GM21737 (cell line): ENCODE results near the gene CAPN5.

Source experiments
- ATAC-seq: cut with Tn5 transposase; IDR thresholded peaks from one replicate; pipeline ENCODE4 v1.9.1; 2021; ENCODE audit warnings: mild to moderate bottlenecking, moderate library complexity; ENCODE audit not compliant: unreplicated experiment

Gene CAPN5

DNA sequence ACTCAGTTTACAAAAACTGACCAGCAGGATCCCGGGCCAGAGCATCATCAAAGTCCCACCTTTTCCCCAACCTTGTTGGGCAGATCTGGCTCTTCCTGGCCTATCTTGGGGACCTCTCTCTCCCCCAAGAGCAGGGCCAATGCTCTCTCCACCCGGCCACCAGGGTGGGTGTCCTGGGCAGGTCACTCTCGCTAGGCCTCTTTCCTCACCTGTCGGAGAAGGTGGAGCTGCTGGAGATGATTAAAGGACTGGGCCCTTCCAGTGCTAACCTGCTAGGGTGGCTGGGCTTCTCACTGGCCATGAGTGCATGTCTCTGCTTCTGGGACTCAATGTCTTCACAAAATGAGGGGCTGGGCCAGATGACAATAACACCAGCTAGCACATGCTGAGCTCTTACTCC is 2.9 kb upstream of the CAPN5 start:
- ATAC-seq: no peak

DNA sequence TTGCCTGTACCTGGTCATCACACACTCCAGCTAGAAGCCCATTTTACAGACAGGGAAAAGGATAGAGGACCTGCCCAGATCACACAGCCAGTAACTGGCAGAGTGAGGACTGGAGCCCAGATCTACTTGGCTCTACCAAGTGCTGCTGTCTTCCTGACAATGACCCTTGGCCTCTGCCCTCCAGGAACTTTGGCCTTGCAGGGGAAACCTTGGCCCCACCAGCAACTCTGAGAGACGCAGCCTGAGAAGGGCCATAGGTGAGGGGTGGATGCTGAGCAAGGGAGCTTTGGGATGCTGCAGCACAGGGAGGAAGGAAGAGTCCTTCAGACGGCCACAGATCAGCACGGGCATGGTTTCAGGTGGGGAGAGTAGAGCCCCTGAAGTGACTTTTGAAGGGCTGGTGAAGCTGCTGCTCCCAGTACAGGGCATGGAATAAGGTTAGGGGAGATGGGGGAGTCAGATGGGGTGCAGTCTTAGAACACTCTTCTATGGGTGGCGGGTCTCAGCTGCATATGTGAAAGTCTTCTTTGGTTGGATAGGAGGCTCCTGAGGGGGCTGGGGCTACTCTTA is 2.0 kb upstream of the CAPN5 start:
- no peak for ATAC-seq

DNA sequence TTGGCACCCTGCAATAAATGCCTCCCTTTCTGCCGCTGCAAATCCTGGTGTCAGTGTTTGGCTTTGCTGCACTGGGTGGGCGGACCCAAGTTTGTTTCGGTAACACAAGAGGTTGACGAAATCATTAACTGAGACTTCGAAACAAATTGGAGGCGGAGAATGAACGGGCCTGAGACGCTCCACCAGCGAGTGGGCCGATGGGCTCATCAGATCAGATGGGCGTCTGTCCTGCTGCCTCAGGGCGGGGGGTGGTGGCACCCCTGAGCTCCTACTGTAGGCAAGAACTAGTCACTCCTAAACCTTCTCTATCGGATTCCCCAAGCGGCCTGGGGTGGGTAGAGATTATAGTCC is 918 bp upstream of the CAPN5 start:
- no peak for ATAC-seq

DNA sequence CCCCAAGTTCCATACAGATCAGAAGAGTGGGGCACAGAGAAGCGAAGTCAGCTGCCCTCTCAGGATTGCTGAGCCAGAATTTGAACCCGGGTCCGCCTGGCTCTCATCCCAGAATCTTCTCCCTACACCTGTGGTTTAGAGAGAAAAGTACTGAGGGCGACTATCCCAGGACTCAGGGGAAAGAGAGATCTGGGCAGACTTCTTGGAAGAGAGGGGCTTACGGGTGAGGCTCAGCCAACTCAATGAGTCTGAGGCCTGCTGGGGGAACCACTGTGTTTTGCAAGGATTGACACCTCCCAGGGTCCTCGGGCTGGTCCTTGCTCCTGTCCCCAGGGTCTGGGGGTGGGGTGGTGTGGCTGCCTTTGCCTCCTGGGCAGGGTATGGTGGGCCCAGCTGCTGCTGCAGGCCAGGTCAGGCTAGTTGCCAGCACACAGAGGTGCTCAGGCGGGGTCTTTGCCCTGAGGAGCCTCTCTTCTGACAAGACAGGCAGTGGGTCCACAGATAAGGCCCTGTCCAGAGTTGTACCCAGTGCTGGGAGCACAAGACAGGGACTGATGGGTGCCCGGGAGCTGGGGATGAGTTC is 1.2 kb downstream of the CAPN5 start:
- ATAC-seq: no peak

DNA sequence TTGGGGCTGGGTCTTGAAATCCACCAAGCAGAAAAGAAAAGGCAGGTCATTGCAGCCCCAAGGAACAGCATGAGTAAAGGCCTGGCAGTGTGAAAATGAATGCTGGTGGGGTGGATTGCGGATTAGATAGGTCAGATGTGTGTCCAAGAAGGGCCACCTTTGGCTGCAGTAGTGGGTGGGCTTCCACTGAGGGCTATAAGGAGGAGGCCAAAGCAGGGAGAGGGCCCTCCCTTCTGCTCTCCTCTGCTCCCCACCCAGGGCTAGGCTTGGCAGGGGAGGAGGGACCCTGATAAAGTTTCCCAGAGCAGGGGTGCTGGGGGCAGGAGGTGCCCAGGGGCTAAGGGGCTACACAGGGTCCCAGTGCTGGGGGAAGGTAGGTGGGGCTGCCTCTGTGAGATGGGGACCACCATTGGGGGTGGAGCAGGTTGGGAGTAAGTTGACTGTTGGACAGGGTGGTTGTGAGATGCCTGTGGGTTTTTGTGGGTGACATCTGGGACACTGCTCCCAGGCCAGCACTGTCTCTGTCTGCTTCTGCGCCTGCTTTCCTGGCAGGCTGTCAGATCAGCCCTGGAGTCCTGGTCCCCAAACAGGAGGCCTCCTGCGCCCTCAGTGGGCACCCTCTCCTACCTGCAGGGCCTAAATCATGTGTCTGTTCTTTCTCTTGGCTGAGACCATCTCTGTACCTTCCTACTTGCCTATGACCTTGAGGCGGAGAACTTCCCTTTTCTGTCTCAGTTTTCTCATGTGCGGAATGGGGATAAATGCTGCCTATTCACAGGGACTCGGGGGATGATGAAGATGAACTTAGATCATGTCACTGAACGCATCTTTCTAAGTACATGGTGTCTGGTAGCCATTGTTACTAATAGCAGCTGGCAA is 1.9 kb downstream of the CAPN5 start:
- no peak for ATAC-seq

DNA sequence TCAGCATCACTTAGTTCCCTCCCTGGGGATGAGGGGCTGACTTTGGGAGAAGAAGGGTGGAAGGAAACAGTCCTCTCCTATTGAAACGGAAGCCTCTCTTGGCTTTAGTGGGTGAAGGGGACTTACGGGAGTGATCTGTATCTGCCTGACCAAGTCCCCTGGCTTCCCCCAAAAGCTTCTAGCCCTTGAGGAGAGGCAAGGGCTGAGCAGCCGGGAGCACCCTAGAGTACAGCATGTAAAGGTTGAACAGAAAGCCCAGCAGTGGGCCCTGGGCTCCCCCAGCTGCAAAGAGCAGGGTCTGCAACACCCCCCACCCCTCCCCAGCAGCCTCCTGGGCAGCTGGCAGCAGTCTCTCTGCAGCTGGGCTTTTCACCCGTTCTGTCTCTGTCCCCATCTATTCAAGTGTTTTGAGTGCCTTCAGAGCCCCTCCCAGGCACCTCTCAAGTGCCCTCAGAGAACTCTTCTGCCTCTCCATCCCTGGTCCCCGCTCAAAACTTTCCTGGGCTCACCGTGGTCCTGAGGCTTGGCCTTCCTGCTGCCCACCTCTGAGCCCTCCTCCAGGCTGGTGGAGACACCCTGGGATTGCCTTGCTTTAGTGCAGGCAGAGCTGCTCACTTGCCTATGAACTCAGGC is 2.7 kb downstream of the CAPN5 start:
- no peak for ATAC-seq

DNA sequence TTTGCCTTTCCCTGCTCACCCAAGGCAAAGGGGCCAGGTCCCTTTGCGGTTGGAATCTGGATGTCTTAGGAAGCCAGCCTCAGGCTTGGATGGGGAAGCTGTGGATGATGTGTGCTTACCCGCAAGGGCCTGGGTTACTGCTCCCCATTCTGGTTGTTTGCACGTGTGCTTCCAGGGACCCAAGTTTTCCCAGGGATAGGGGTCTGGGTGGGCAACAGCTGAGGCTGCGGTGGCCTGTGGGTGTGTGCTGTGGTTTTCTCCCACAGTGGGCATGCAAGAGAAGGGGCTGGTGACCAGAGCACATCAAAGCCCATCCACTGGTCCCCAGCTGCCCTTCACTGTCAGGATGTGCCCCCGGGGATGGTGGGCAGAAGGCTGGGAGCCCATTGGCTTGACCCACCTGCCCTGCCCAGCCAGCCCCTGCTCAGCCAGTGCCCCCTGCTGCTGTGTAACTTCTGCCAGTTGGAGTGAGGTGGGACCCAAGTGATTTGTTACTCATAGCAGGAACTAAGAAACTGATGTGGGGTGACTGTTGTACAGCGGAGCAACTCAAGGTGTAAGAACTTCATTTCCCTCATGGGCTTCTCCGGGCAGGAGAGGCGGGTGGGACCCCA is 3.3 kb downstream of the CAPN5 start:
- ATAC-seq: no peak

DNA sequence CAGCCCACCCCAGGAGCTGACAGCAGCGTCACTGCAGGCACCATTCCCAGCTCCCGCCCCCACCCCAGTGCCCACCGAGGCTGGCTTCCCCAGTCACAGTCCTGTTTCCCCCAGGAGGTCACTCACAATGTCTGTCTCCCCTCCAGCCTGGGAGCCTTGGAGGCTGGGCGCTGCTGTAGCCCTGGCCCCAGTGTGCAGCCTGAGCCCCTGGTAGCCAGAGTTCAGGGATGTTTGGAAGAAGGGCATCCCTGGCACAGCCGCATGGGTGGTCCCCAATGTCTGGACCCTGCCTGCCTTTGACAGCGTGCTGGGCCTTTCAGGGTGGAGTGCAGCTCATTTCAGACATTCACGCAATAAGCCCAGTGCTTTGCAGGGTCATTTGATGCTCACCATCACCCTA is 4.3 kb downstream of the CAPN5 start:
- no peak for ATAC-seq

DNA sequence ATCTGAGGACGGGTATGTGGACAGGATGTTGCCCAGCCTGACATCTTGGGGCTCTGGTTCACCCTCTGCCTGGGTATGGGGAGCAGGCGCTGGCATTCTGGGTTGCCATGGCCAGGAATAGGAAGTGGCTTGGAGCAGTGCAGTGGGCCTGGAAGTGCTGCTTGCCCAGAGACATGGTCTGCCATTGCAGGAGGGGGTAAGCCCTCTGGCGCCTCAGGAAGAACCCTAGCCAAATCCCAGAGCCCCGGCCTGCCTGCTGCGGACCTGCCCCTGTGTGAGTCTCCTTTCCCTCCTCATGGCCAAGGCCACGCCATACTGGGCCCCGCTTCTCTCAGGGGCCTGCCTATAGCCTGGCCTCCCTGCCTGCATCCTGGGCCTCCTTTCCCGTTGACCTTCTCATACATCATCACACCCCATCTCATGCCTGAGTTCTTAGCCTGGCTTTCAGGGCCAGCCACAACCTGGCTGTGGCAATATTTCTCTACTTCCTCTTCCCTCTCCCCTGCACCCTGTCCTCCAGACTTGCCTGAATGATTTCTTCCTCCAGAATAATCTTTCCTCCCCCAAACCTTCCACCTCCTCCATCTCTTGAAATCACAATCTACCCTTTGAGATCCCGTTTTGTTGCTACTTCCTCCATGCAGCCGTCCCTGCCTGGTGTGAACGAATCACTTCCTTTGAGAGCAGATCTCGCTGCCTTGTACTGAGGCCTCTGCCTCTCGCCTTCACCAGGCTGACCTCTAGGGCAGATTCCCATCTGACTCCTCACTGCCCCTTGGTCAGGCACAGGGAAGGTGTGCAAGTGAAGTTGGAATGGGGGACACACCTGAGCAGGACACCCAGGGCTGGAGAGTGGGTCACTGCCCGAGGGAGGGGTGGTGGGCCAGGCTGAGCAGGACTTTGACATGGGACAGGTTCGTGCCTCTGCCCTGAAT is 5.2 kb downstream of the CAPN5 start:
- ATAC-seq: no peak

DNA sequence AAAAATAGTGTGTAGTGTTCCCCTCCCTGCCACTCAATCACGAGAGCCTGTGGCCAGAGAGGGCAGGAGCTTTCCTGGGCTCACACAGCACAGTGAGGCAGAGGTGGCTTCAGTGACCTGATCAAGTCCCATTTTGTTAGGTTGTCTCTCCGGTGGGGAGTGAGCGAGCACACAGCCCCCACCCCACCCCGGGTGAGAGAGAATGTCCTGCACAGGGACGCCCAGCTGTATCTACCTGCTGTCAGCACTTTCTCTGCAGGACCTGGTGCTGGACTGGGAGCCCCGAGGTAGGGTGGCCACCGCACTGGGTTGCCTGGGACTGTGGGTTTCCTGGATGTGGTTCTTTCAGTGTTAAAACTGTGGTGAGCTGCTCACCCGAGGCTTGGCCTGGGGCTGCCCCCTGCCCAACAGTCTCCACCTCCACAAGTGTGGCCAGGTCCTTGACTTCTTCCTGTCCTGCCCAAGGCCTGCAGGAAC is 6.1 kb downstream of the CAPN5 start:
- ATAC-seq: no peak

DNA sequence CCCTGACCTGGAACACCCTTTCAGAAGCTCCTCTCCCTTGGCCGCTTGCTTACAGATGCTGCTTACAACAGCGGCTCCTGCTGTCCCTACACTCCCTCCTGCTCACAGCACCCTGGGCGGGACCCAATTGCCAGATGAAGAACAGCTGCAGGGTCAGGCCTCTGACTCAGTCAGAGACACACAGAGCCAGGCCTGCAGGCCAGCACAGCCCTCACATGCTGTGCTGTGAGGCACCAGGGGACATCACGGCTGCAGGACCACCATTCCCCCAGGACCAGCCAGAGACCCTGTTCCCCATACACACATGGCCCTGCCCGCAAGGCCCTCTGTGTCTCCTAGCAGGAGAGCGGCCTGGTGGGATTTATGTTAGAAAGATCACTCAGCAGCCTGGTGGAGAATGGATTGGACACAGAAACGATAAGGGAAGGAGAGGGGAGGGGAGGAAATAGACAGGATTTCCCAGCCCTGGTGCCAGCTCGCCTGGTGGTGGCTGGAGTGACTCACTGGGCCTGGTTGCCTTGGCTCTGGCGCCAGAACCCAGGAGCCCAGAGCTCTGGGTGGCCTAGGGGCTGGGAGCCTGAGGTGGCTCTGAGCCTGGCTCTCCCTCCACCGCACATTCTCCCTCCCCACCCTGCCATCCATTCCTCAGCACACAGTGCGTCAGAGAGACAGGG is 6.7 kb downstream of the CAPN5 start:
- no peak for ATAC-seq

DNA sequence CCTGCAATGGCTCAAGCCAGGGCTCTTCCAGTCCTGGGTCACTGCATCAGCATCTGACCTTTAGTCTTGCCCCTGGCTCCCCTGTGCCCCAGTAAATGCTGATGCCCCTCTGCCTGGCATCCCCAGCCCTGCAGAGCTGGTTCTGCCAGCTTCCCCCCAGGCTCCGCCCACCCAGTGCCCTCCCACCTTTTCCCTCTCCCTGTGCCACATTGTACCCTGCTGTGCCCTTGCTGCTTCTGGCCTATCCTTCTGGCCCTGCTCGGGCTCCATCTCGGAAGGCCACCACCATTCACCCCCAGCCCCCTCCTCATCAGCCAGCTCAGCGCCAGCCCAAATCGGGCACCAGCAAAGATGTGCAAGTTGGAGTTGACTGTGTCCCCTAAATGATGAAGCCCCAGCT is 7.4 kb downstream of the CAPN5 start:
- no peak for ATAC-seq

DNA sequence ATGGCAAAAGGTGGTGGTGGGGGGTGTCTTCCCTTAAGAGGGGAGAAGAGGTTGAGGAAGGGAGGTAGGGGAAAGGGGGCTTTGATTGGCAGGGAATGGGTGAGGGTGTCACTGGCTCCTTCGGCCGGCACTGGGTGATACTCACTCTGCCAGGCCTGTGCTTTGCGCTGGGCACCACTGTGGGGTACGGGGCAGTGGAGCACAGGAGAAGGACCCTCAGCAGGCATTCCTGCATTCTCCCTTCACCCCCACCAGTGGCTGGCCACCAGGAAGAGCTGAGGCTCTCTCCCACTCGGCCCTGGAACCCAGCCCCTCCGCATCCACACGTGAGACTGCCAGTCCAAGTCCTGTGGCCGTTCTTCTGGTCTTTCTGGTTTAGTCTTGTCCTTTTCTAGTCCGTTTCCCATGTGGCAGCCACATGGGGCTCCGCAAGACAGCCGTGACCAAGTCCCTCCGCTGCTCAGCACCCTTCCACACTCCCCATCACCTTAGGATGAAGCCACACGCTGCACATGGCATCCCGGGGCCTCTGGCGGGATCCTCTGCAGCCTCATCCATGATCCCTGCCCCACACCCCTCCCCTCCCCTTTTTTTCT is 8.0 kb downstream of the CAPN5 start:
- ATAC-seq: no peak

DNA sequence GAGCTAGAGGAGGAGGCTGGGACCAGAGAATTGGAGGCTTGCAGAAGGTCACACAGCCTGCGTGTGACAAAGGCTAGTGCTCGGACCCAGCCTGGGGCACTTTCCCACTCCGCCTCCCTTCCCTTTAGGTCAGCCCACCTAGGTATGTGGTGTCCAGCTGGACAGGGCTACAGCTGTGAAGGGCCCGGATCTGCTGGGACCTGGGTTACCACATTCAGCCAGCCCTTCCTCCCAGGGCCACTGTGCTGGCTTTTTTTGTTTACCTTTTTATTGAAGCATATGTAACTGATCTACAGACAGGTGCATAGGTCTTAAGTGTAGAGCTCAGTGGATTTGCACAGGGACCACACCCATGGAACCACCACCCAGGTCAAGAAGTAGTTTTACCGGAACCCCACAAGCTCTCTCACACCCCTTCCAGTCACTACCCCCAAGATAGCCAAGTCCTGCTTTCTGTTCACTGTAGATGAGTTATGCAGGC is 8.7 kb downstream of the CAPN5 start:
- no peak for ATAC-seq

DNA sequence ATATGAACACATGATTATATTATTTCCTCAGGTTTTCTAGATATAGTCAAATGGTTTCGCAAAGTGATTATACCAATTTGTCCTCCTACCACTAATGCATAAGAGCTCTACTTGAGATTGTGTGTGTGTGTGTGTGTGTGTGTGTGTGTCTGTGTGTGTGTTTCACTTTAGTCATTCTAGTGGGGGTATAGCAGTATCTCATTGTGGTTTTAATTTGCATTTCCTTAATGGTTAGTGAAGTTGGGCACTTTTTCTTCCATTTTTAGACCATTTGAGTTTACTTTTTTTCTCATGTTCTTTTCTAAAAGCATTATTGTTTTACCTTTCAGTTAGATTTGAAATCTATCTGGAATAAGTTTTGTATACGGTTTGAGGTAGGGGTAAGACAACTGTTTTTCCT is 12.9 kb downstream of the CAPN5 start:
- no peak for ATAC-seq

DNA sequence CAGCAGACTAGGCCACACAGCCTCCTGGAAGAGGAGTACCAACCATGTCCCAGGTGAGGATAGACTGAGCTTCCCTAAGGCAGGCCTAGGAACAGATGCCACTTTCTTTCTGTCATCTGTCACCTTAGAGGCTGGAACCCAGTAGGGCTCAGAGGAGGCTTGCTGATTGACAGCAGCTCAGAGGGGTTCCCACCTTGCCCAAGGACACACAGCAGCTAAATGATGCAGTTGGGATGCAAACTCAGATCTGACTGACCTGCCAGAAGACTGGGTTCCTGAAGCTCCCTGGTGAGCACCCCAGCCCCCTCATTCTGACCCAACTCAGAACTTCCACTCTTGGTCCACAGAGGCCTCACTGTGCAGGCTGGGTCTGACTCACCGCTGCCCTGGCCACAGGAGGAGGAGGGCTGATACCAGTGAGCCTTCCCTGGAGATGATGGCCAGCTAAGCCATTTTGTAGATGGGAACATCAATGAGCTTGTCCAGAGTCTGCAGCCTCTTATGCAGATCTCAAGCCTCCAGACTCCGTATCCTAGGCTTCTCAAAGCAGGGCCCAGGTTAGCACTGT is 14.0 kb downstream of the CAPN5 start:
- no peak for ATAC-seq

DNA sequence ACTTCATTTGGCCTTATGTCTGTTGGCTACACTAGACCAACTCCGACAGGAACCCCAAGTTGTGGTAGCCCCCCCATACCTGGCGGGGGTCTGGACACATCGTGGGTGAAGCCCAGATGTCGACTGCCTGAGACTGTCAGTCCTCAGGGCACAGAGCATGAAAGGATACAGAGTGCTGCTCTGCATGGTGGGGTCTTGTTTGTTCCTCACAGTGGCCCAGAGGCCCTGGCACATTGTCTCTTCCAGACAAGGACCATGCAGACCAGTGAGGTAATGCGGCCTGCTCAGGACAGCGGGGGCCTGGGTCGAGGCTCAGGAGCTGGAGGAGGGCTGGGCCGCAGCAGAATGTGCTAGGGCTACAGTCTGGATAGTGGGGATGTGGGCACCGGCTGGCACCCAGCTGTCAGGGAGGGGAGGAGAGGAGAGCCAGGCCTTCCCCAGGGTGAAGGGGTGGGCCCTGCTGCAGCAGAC is 14.6 kb downstream of the CAPN5 start:
- ATAC-seq: no peak

DNA sequence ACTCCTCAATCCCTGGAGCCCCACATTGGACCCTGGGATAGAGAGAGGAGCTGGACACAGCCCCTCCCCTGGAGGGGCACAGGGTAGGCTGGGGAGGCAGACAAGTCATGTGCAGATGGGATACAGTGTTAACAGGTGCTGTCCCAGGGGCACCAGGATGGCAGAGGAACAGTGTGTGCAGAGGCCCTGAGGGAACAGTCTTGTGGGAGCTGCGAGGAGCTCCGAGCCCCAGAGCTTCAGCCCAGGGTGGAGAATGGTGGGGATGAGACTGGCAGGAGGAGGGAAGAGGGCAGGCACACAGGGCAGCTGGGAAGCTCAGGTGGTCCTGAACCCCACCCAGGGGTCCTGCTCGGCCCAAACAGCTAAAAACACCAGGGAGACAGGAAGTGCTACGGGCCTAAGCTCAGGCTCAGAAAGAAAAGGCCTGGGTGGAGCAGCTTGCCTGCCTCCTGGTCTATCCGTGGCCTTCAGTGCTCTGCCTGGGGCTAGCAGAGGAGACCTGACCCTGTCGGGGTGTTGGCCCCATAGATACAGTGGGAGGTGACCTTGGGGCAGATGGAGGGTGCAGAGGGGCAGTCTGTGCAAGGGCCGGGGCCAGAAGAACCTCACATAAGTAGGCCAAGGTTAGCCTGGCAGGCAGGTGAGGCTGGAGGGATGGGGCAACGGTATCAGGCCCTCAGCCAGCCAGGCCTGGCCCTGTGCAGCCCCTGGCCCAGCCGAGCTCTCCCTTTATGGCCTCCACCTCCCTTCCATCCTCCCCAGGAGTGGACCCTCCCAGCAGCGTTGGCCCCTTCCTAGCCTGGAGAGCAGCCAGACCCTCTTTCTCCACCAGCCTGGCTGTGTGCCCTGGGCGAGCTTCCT is 15.4 kb downstream of the CAPN5 start:
- no peak for ATAC-seq
